OCI-LY1 (cell line): ENCODE measurements around the gene SERINC3.
"Not testable (repeated sequence)": the region's sequence is repeated elsewhere in the genome, so short reads cannot be mapped to it uniquely, and the experiment has no call there.

Experiments
- H2AFZ ChIP-seq: fragments of 200-600 bp; sonication (generic), shearing (Covaris generic); 2 replicates; pipeline ENCODE4 v1.6.0; 2014; ENCODE audit warnings: antibody characterized with exemption, mild to moderate bottlenecking, low read length
- H3F3A ChIP-seq: fragments of 200-600 bp; sonication (generic), shearing (Covaris generic); 2 replicates; pipeline ENCODE4 v1.6.0; 2014; ENCODE audit warnings: mild to moderate bottlenecking, antibody characterized with exemption, low read length, moderate library complexity; ENCODE audit not compliant: insufficient read depth
- H3K27ac ChIP-seq: fragments of 200-600 bp; sonication (generic); 2 replicates; pipeline ENCODE4 v1.5.1; 2014; ENCODE audit warnings: low read length, mixed run types, mild to moderate bottlenecking, low read depth; ENCODE audit not compliant: poor library complexity, severe bottlenecking
- H3K27me3 ChIP-seq: fragments of 200-600 bp; sonication (generic); 2 replicates; pipeline ENCODE4 v1.6.0; 2014; ENCODE audit warnings: antibody characterized with exemption, mild to moderate bottlenecking, low read length, moderate library complexity; ENCODE audit not compliant: insufficient read depth
- H3K36me3 ChIP-seq: fragments of 200-600 bp; sonication (generic); 2 replicates; pipeline ENCODE4 v1.6.1; 2014; ENCODE audit warnings: mild to moderate bottlenecking, antibody characterized with exemption, low read length, moderate library complexity, mixed read lengths; ENCODE audit not compliant: insufficient read depth
- H3K4me1 ChIP-seq: fragments of 200-600 bp; sonication (generic); 2 replicates; pipeline ENCODE4 v1.5.1; 2014; ENCODE audit warnings: mild to moderate bottlenecking, low read length, moderate library complexity; ENCODE audit not compliant: insufficient read depth, severe bottlenecking
- H3K4me2 ChIP-seq: fragments of 200-600 bp; sonication (generic), shearing (Covaris generic); 2 replicates; pipeline ENCODE4 v1.6.1; 2014; ENCODE audit warnings: low read length
- H3K4me3 ChIP-seq: fragments of 200-600 bp; sonication (generic); 2 replicates; pipeline ENCODE4 v1.5.1; 2014; ENCODE audit warnings: low read length, low read depth, mild to moderate bottlenecking, mixed read lengths; ENCODE audit not compliant: poor library complexity, severe bottlenecking
- H3K79me2 ChIP-seq: fragments of 200-600 bp; shearing (Covaris generic); 2 replicates; pipeline ENCODE4 v1.6.1; 2016; ENCODE audit warnings: mixed run types, low read length, mixed read lengths; ENCODE audit not compliant: insufficient read depth
- H3K9ac ChIP-seq: fragments of 200-600 bp; sonication (generic), shearing (Covaris generic); 2 replicates; pipeline ENCODE4 v1.6.1; 2014; ENCODE audit warnings: mild to moderate bottlenecking, low read length, mixed read lengths
- H3K9me2 ChIP-seq: fragments of 200-600 bp; sonication (generic), shearing (Covaris generic); 2 replicates; pipeline ENCODE4 v1.6.1; 2014; ENCODE audit warnings: low read depth, mild to moderate bottlenecking, low read length, mixed read lengths
- H3K9me3 ChIP-seq: fragments of 200-600 bp; shearing (Covaris generic); 2 replicates; pipeline ENCODE4 v1.6.1; 2014; ENCODE audit warnings: low read length, mixed read lengths
- H4K20me1 ChIP-seq: fragments of 200-600 bp; sonication (generic), shearing (Covaris generic); 2 replicates; pipeline ENCODE4 v1.6.0; 2016; ENCODE audit warnings: mild to moderate bottlenecking, low read length; ENCODE audit not compliant: insufficient read depth
- EZH2 ChIP-seq: fragments of 200-600 bp; sonication (generic), shearing (Covaris generic); IDR thresholded peaks from 2 replicates; pipeline ENCODE4 v1.8.0; 2017; ENCODE audit warnings: borderline replicate concordance, mixed run types, mild to moderate bottlenecking, antibody characterized with exemption, low read length, moderate library complexity, mixed read lengths
- TF ChIP-seq, protein P1 (sequence below): fragments of 200-600 bp; sonication (generic), shearing (Covaris generic); IDR thresholded peaks from 2 replicates; pipeline ENCODE4 v1.5.1; 2017; ENCODE audit warnings: mild to moderate bottlenecking, antibody characterized with exemption, low read length, moderate library complexity, mixed read lengths

SERINC3 gene

DNA sequence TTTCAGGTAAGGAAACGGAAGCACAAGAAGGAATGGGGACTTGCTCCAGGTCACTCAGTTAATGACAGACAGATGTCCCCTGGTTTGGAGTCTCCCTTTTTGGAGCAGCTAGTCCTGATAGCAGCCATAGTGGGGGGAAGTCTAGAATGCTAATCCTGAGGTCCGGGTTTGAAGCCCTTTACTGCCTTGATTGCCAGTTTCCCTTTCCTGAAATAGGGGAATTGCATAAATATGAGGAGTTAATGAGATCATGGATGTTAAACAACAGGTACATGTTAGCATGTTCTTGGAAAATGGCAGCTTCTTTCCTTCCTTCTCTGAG lies 46.5 kb downstream of the SERINC3 start:
- no peaks in the 10 kb centered on the region for H3F3A ChIP-seq
- H3K27me3 ChIP-seq, result no peaks in the 10 kb centered on the region
- no peaks in the 10 kb centered on the region for H3K9me3 ChIP-seq
- H3K27ac ChIP-seq, result no peak overlapping the region
- peaks cover 5% of the 10 kb centered on the region; the same call in 1 of the 2 replicates for H3K36me3 ChIP-seq
- peak overlapping the region; percentile 78 for H3K9ac ChIP-seq
- no peaks in the 10 kb centered on the region for H4K20me1 ChIP-seq
- TF ChIP-seq EZH2, result no peak
- TF ChIP-seq, protein P1, sequence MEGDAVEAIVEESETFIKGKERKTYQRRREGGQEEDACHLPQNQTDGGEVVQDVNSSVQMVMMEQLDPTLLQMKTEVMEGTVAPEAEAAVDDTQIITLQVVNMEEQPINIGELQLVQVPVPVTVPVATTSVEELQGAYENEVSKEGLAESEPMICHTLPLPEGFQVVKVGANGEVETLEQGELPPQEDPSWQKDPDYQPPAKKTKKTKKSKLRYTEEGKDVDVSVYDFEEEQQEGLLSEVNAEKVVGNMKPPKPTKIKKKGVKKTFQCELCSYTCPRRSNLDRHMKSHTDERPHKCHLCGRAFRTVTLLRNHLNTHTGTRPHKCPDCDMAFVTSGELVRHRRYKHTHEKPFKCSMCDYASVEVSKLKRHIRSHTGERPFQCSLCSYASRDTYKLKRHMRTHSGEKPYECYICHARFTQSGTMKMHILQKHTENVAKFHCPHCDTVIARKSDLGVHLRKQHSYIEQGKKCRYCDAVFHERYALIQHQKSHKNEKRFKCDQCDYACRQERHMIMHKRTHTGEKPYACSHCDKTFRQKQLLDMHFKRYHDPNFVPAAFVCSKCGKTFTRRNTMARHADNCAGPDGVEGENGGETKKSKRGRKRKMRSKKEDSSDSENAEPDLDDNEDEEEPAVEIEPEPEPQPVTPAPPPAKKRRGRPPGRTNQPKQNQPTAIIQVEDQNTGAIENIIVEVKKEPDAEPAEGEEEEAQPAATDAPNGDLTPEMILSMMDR, result no peak
- H2AFZ ChIP-seq, result 0 out of 2 replicates have a peak overlapping the region, but pooled peaks have one; percentile 48
- H3K4me3 ChIP-seq, result peak overlapping the region; percentile 85
- H3K4me2 ChIP-seq, result peak overlapping the region; percentile 87
- H3K79me2 ChIP-seq, result peaks cover 9% of the 10 kb centered on the region; the same call in 1 of the 2 replicates
- peaks cover 41% of the 10 kb centered on the region for H3K4me1 ChIP-seq
- no peaks in the 10 kb centered on the region for H3K9me2 ChIP-seq

DNA sequence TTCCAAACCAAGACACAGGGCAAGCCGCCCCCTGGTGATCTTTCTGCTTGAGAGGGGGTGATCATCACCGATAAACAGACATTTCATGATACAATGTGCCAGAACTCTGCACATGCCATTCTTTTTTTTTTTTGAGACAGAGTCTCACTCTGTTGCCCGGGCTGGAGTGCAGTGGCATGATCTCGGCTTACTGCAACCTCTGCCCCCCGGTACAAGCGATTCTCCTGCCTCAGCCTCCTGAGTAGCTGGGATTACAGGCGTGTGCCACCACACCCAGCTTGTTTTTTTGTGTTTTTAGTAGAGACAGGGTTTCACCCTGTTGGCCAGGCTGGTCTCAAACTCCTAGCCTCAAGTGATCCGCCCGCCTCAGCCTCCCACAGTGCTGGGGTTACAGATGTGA lies 49.6 kb downstream of the SERINC3 start:
- H3K4me1 ChIP-seq, result peaks cover 15% of the 10 kb centered on the region
- H3K9me2 ChIP-seq, H3K36me3 ChIP-seq, H3K9me3 ChIP-seq, H2AFZ ChIP-seq, H3K4me2 ChIP-seq, H3K79me2 ChIP-seq, H4K20me1 ChIP-seq, H3K9ac ChIP-seq, H3K27ac ChIP-seq, H3K4me3 ChIP-seq, H3K27me3 ChIP-seq, H3F3A ChIP-seq: not testable (repeated sequence)

DNA sequence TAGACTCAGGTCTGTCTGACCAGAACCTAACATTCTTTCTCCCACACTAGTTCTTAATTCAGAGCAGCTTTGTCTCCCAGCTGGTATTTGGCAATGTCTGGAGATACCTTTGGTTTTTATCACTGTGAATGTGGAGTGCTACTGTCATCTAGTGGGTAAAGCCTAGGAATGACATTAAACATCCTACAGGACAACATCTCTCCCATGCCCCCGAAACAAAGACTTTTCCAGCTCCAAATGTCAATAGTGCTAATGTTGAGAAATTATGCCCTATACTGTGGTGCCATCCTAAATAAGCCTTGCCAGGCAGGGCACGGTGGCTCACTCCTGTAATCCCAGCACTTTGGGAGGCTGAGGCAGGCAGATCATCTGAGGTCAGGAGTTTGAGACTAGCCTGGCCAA lies 50.4 kb downstream of the SERINC3 start:
- H3K9me3 ChIP-seq, result no peaks in the 10 kb centered on the region
- H3F3A ChIP-seq, result no peaks in the 10 kb centered on the region
- H3K79me2 ChIP-seq, result peaks cover 5% of the 10 kb centered on the region; the same call in 1 of the 2 replicates
- no peak overlapping the region for H3K4me3 ChIP-seq
- H3K36me3 ChIP-seq, result no peaks in the 10 kb centered on the region
- H3K4me2 ChIP-seq, result no peak overlapping the region
- no peak overlapping the region for H3K9ac ChIP-seq
- no peaks in the 10 kb centered on the region for H3K9me2 ChIP-seq
- H4K20me1 ChIP-seq, result no peaks in the 10 kb centered on the region
- peaks cover 7% of the 10 kb centered on the region for H3K4me1 ChIP-seq
- H2AFZ ChIP-seq, result no peak overlapping the region
- no peaks in the 10 kb centered on the region for H3K27me3 ChIP-seq
- no peak for TF ChIP-seq EZH2
- TF ChIP-seq, protein P1, result peak; percentile 10; the same call in 1 of the 2 replicates
- H3K27ac ChIP-seq, result no peak overlapping the region

DNA sequence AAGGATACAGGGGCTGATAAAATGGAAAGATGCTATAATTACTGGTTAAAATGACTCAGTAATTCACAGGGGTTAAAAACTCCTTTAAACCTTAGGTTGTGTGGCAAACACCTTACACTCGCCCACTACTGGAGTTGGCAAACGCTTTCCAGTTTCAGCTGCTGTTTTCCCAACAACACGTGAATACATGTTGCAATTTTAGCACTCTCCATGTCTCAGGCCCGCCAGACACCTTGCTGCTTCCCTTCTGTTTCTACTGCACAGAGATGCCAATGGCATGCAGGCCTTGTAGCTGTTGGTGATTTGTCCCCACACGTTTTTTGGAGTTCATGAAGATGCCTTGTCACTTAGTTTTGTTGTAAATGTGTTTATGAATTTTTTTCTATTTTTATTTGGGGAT lies 51.5 kb downstream of the SERINC3 start:
- H3K27ac ChIP-seq, result no peak overlapping the region
- H4K20me1 ChIP-seq, result no peaks in the 10 kb centered on the region
- H3K36me3 ChIP-seq, result no peaks in the 10 kb centered on the region
- no peak overlapping the region for H3K9ac ChIP-seq
- no peak for TF ChIP-seq EZH2
- TF ChIP-seq, protein P1, result no peak
- H3F3A ChIP-seq, result no peaks in the 10 kb centered on the region
- no peak overlapping the region for H3K4me3 ChIP-seq
- 0 out of 2 replicates have a peak, but pooled peaks cover 5% of the 10 kb centered on the region for H3K27me3 ChIP-seq
- H2AFZ ChIP-seq, result no peak overlapping the region
- peaks cover 3% of the 10 kb centered on the region for H3K4me1 ChIP-seq
- no peaks in the 10 kb centered on the region for H3K9me2 ChIP-seq
- H3K4me2 ChIP-seq, result no peak overlapping the region
- H3K79me2 ChIP-seq, result no peaks in the 10 kb centered on the region
- no peaks in the 10 kb centered on the region for H3K9me3 ChIP-seq
